GM15510 (cell line): ENCODE results near the gene NSD1.

Experiments used
- POLR2A ChIP-seq: IDR thresholded peaks from 3 replicates; pipeline ENCODE4 v1.6.1; 2011; ENCODE audit warnings: borderline replicate concordance; ENCODE audit not compliant: insufficient read length; ENCODE audit errors: extremely low read depth

Gene NSD1

GRCh38 chr5:177093082-177093712 is 40.4 kb upstream of the NSD1 start:
- TF ChIP-seq POLR2A: no peak

- no peak for TF ChIP-seq POLR2A
Observed at GRCh38 chr5:177093803-177094202, 39.8 kb upstream of the NSD1 start.

GRCh38 chr5:177094224-177095087 is 39.1 kb upstream of the NSD1 start:
- TF ChIP-seq POLR2A: no peak

- TF ChIP-seq POLR2A: no peak
Observed at GRCh38 chr5:177095088-177095669, 38.4 kb upstream of the NSD1 start.

- no peak for TF ChIP-seq POLR2A
Observed at GRCh38 chr5:177096162-177097015, 37.2 kb upstream of the NSD1 start.

GRCh38 chr5:177097016-177097985 is 36.3 kb upstream of the NSD1 start:
- TF ChIP-seq POLR2A: no peak

GRCh38 chr5:177098120-177098469 is 35.5 kb upstream of the NSD1 start:
- no peak for TF ChIP-seq POLR2A

- TF ChIP-seq POLR2A: no peak
Observed at GRCh38 chr5:177098470-177099141, 35.0 kb upstream of the NSD1 start.

- no peak for TF ChIP-seq POLR2A
Observed at GRCh38 chr5:177099422-177100093, 34.0 kb upstream of the NSD1 start.

GRCh38 chr5:177100714-177101121 is 32.9 kb upstream of the NSD1 start:
- TF ChIP-seq POLR2A: no peak

- no peak for TF ChIP-seq POLR2A
Observed at GRCh38 chr5:177103523-177104253, 29.9 kb upstream of the NSD1 start.

- no peak for TF ChIP-seq POLR2A
Observed at GRCh38 chr5:177105691-177106476, 27.7 kb upstream of the NSD1 start.

- TF ChIP-seq POLR2A: no peak
Observed at GRCh38 chr5:177107159-177107558, 26.4 kb upstream of the NSD1 start.
